HepG2 (cell line): ENCODE measurements around the gene PTCD1. TPM values are rescaled to one million over a fixed set of nuclear protein-coding genes. Genes with fewer than 3 reads are reported as not detected.

ENCODE experiments used
- ATAC-seq: fragments of 200-7000 bp; cut with Tn5 transposase; 3 replicates; pipeline ENCODE4 v1.9.1; 2020; ENCODE audit warnings: mild to moderate bottlenecking, moderate library complexity
- BruUV-seq: library from RNA; stranded (reverse); fragments of 400-500 nt; replicated peaks from 2 replicates; lab custom pipeline; 2021; lab: Mats Ljungman, UMichigan
- CTCF ChIA-PET: fragments of 300-600 bp; formaldehyde crosslinking; extraction: SDS; loops from one replicate; lab custom pipeline; 2021; ENCODE audit warnings: low total read pairs, inconsistent platforms, low intra/inter-chr PET ratio; lab: Yijun Ruan, JAX
- POLR2A ChIA-PET: fragments of 350-600 bp; sonication (Branson Sonifier 250); formaldehyde crosslinking; loops from one replicate; lab custom pipeline; 2020; ENCODE audit warnings: antibody characterized with exemption, inconsistent platforms; lab: Yijun Ruan, JAX
- DNase-seq: peaks from one replicate; pipeline ENCODE4 v3.0.0-alpha.2; 2015; ENCODE audit warnings: low spot score
- FAIRE-seq: peaks from 3 replicates; lab custom pipeline; 2011; peaks lifted over from hg19 to GRCh38; lab: Jason Lieb, UNC
- H2AFZ ChIP-seq: one replicate; pipeline ENCODE4 v1.6.1; 2011; ENCODE audit warnings: low read length, inconsistent platforms
- H3K27ac ChIP-seq: fragments of 300-600 bp; 3 replicates; pipeline ENCODE4 v1.8.0; 2011; ENCODE audit warnings: mixed run types, mild to moderate bottlenecking, mixed read lengths, low read length, inconsistent platforms; ENCODE audit not compliant: insufficient read depth; ENCODE audit errors: extremely low read length
- H3K27me3 ChIP-seq, 2 experiments: fragments of 200-600 bp in 1 of 2; 2 replicates in 1 of 2; 3 replicates in 1 of 2; pipeline versions ENCODE4 v1.6.0 to v1.8.0; 2011; ENCODE audit warnings: low read length in 2 of 2, mild to moderate bottlenecking in 2 of 2, moderate library complexity in 2 of 2, inconsistent platforms in 1 of 2; ENCODE audit not compliant: insufficient read depth in 2 of 2, control insufficient read depth in 1 of 2
- H3K36me3 ChIP-seq, 2 experiments: fragments of 200-600 bp in 1 of 2; replicated peaks in 1 of 2; 2 replicates in 1 of 2; 3 replicates in 1 of 2; pipeline versions ENCODE4 v1.5.1 to v1.8.0; 2011; ENCODE audit warnings: low read length in 2 of 2, inconsistent platforms in 1 of 2; ENCODE audit not compliant: insufficient read depth in 2 of 2, control insufficient read depth in 1 of 2
- H3K4me1 ChIP-seq: 2 replicates; pipeline ENCODE4 v1.5.1; 2012; ENCODE audit warnings: low read length, inconsistent platforms; ENCODE audit not compliant: insufficient read depth
- H3K4me2 ChIP-seq: 2 replicates; pipeline ENCODE4 v1.6.0; 2011; ENCODE audit warnings: low read depth, low read length, inconsistent platforms
- H3K4me3 ChIP-seq, 3 experiments: fragments of 200-600 bp in 1 of 3; sonication (generic), shearing (Covaris generic) in 1 of 3; replicated peaks in 1 of 3; 2 replicates each; pipeline ENCODE4 v1.5.1; 2011 to 2016; ENCODE audit warnings: low read length in 3 of 3, inconsistent platforms in 2 of 3, low read depth in 2 of 3, mild to moderate bottlenecking in 2 of 3, control low read depth in 1 of 3, mixed read lengths in 1 of 3; ENCODE audit not compliant: insufficient read depth in 1 of 3
- H3K79me2 ChIP-seq: one replicate; pipeline ENCODE4 v1.6.1; 2011; ENCODE audit warnings: low read length, inconsistent platforms; ENCODE audit not compliant: insufficient read depth
- H3K9ac ChIP-seq: 2 replicates; pipeline ENCODE4 v1.6.0; 2011; ENCODE audit warnings: mild to moderate bottlenecking, low read depth, low read length, inconsistent platforms; ENCODE audit not compliant: insufficient read depth
- H3K9me3 ChIP-seq: 2 replicates; pipeline ENCODE4 v1.5.1; 2012; ENCODE audit warnings: mild to moderate bottlenecking, low read length
- H4K20me1 ChIP-seq: 2 replicates; pipeline ENCODE4 v1.6.0; 2011; ENCODE audit warnings: inconsistent platforms, mild to moderate bottlenecking, low read length, moderate library complexity; ENCODE audit not compliant: insufficient read depth
- ADNP ChIP-seq: sonication (generic); formaldehyde crosslinking; IDR thresholded peaks from 2 replicates; pipeline ENCODE4 v1.4.0; 2020; ENCODE audit warnings: missing genetic modification reagents
- GTF2F1 ChIP-seq: fragments of 150-350 bp; IDR thresholded peaks from 2 replicates; pipeline ENCODE4 v1.6.1; 2014; ENCODE audit warnings: low read length
- JUND ChIP-seq: sonication (generic); formaldehyde crosslinking; IDR thresholded peaks from 2 replicates; pipeline ENCODE4 v1.8.0; 2022; ENCODE audit warnings: mild to moderate bottlenecking, missing genetic modification reagents
- KLF11 ChIP-seq: IDR thresholded peaks from 2 replicates; pipeline ENCODE4 v1.6.1; 2016; ENCODE audit warnings: missing compliant biosample characterization
- NFIC ChIP-seq: IDR thresholded peaks from 2 replicates; pipeline ENCODE4 v1.6.1; 2012; ENCODE audit warnings: mild to moderate bottlenecking, low read length, inconsistent platforms
- NFKB2 ChIP-seq: sonication (generic); formaldehyde crosslinking; IDR thresholded peaks from 2 replicates; pipeline ENCODE4 v1.4.0; 2020; ENCODE audit warnings: missing genetic modification reagents, borderline replicate concordance
- RFX3 ChIP-seq: IDR thresholded peaks from 2 replicates; pipeline ENCODE4 v1.6.1; 2016; ENCODE audit warnings: missing biosample characterization, missing genetic modification reagents
- SOX6 ChIP-seq, 2 experiments: fragments of 450-650 bp in 1 of 2; sonication (generic) in 1 of 2; formaldehyde crosslinking in 1 of 2; IDR thresholded peaks; 2 replicates each; pipeline versions ENCODE4 v1.4.0 to v1.6.1; 2017 to 2020; ENCODE audit warnings: antibody characterized with exemption in 1 of 2, mild to moderate bottlenecking in 1 of 2, missing genetic modification reagents in 1 of 2
- TCF7L2 ChIP-seq: IDR thresholded peaks from 2 replicates; pipeline ENCODE4 v1.6.1; 2011; ENCODE audit warnings: mild to moderate bottlenecking, low read depth, low read length, moderate library complexity
- THAP11 ChIP-seq: IDR thresholded peaks from 2 replicates; pipeline ENCODE4 v1.6.1; 2016; ENCODE audit warnings: missing biosample characterization, missing genetic modification reagents
- YEATS2 ChIP-seq: sonication (generic); formaldehyde crosslinking; IDR thresholded peaks from 2 replicates; pipeline ENCODE4 v1.4.0; 2020; ENCODE audit warnings: missing genetic modification reagents, borderline replicate concordance
- WGBS: methylation state at CpG from one replicate; pipeline ENCODE4 v1.1.6; 2017; ENCODE audit warnings: low lambda C conversion rate; 5-methylcytosine and 5-hydroxymethylcytosine counted together
- in situ Hi-C: cut with HindIII; loops from 2 replicates; pipeline ENCODE4 v1.10.0; 2017; ENCODE audit warnings: low pct_unique_long_range_greater_than_20kb; ENCODE audit not compliant: extremely low pct_ligation_motif_present
- intact Hi-C: fragments of 100-400 bp; cut with micrococcal nuclease; formaldehyde crosslinking; loops from one replicate; pipeline ENCODE4 v1.10.0; 2022; ENCODE audit not compliant: unreplicated experiment
- polyA plus RNA-seq, 8 experiments: library from polyadenylated mRNA; depleted of rRNA in 3 of 8; stranded (reverse) in 7 of 8; unstranded in 1 of 8; fragments of >200 nt; fragmentation: Illumina TruSeq in 4 of 8; extraction: Trizol in 4 of 8; gene quantifications; 2 replicates each; pipeline versions ENCODE4 v1.2.1 to v1.2.3, GENCODE V29; 2011 to 2016; ENCODE audit warnings: low read depth in 4 of 8, missing spikeins in 1 of 8, mixed read lengths in 1 of 8; ENCODE audit not compliant: insufficient read depth in 1 of 8
- total RNA-seq, 5 experiments: library from RNA; depleted of rRNA; stranded (reverse); fragments of >200 nt; fragmentation: Illumina TruSeq; extraction: Trizol; gene quantifications; 2 replicates each; pipeline ENCODE4 v1.2.3, GENCODE V29; 2016; ENCODE audit warnings: low read depth in 1 of 5
- TF ChIP-seq, protein P1 (sequence below): sonication (generic); formaldehyde crosslinking; IDR thresholded peaks from 2 replicates; pipeline ENCODE4 v1.4.0; 2020; ENCODE audit warnings: missing genetic modification reagents
- TF ChIP-seq, protein P2 (sequence below): sonication (generic); formaldehyde crosslinking; IDR thresholded peaks from 2 replicates; pipeline ENCODE4 v1.8.0; 2022; ENCODE audit warnings: mild to moderate bottlenecking, missing genetic modification reagents; ENCODE audit not compliant: insufficient replicate concordance
- TF ChIP-seq, protein P3 (sequence below): sonication (generic); formaldehyde crosslinking; IDR thresholded peaks from 2 replicates; pipeline ENCODE4 v1.5.1; 2020; ENCODE audit warnings: missing genetic modification reagents, mild to moderate bottlenecking, borderline replicate concordance
- TF ChIP-seq, protein P4 (sequence below): sonication (generic); formaldehyde crosslinking; IDR thresholded peaks from 2 replicates; pipeline ENCODE4 v1.8.0; 2022; ENCODE audit warnings: missing genetic modification reagents, mild to moderate bottlenecking, inconsistent platforms, borderline replicate concordance
- TF ChIP-seq, protein P5 (sequence below): sonication (generic); formaldehyde crosslinking; IDR thresholded peaks from 2 replicates; pipeline ENCODE4; 2020; ENCODE audit warnings: missing genetic modification reagents, mild to moderate bottlenecking, borderline replicate concordance

The PTCD1 gene
- total and polyA plus RNA-seq, 2 of the 13 experiments (the other 11 are each of a cell fraction or from before 2014, with no cell fraction given): 3.0 to 8.4 TPM

DNA sequence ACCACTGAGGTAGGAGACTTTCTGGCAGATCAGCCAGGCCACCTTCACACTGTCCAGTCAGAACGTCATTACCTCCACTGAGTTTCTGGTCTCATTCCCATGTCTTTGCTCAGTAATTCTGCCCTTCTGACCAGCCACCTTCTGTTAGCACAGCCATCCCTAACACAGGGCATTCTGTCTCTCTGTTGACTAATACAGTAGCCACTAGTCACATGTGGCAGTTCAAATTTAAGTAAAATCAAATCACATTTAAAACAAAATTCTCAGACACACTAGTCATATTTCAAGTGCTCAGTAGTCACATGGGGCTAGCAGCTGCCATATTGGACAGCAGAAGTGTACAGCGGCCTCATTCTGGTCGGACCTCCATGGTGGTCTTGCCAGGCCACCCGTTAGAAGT, 7.5 kb upstream of the PTCD1 start:
- H3K4me2 ChIP-seq: no peak overlapping the region
- no peak for FAIRE-seq
- TF ChIP-seq, protein P1, sequence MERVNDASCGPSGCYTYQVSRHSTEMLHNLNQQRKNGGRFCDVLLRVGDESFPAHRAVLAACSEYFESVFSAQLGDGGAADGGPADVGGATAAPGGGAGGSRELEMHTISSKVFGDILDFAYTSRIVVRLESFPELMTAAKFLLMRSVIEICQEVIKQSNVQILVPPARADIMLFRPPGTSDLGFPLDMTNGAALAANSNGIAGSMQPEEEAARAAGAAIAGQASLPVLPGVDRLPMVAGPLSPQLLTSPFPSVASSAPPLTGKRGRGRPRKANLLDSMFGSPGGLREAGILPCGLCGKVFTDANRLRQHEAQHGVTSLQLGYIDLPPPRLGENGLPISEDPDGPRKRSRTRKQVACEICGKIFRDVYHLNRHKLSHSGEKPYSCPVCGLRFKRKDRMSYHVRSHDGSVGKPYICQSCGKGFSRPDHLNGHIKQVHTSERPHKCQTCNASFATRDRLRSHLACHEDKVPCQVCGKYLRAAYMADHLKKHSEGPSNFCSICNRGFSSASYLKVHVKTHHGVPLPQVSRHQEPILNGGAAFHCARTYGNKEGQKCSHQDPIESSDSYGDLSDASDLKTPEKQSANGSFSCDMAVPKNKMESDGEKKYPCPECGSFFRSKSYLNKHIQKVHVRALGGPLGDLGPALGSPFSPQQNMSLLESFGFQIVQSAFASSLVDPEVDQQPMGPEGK (CRISPR knock-in tag): no peak
- no peak for TF ChIP-seq NFKB2 (CRISPR knock-in tag)
- TF ChIP-seq YEATS2 (CRISPR knock-in tag): no peak
- TF ChIP-seq, protein P2, sequence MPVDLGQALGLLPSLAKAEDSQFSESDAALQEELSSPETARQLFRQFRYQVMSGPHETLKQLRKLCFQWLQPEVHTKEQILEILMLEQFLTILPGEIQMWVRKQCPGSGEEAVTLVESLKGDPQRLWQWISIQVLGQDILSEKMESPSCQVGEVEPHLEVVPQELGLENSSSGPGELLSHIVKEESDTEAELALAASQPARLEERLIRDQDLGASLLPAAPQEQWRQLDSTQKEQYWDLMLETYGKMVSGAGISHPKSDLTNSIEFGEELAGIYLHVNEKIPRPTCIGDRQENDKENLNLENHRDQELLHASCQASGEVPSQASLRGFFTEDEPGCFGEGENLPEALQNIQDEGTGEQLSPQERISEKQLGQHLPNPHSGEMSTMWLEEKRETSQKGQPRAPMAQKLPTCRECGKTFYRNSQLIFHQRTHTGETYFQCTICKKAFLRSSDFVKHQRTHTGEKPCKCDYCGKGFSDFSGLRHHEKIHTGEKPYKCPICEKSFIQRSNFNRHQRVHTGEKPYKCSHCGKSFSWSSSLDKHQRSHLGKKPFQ (CRISPR knock-in tag): no peak
- TF ChIP-seq SOX6 (IDR thresholded peaks at IDR 0.05): no peak
- no peak for TF ChIP-seq SOX6 (CRISPR knock-in tag; IDR thresholded peaks at IDR 0.05)
- no peak for TF ChIP-seq KLF11
- TF ChIP-seq JUND (CRISPR knock-in tag): no peak
- TF ChIP-seq, protein P3, sequence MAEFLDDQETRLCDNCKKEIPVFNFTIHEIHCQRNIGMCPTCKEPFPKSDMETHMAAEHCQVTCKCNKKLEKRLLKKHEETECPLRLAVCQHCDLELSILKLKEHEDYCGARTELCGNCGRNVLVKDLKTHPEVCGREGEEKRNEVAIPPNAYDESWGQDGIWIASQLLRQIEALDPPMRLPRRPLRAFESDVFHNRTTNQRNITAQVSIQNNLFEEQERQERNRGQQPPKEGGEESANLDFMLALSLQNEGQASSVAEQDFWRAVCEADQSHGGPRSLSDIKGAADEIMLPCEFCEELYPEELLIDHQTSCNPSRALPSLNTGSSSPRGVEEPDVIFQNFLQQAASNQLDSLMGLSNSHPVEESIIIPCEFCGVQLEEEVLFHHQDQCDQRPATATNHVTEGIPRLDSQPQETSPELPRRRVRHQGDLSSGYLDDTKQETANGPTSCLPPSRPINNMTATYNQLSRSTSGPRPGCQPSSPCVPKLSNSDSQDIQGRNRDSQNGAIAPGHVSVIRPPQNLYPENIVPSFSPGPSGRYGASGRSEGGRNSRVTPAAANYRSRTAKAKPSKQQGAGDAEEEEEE: no peak
- no peak for TF ChIP-seq NFIC
- TF ChIP-seq TCF7L2: no peak
- TF ChIP-seq, protein P4, sequence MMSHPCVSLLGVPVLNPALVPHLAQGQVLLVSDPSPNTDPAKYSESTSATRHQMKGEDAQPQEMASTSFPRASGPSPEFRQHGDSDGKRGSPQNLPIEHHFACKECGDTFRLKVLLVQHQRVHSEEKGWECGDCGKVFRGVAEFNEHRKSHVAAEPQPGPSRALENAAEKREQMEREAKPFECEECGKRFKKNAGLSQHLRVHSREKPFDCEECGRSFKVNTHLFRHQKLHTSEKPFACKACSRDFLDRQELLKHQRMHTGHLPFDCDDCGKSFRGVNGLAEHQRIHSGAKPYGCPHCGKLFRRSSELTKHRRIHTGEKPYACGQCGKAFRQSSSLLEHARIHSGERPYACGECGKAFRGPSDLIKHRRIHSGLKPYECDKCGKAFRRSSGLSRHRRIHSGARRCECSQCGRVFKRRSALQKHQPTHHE: no peak
- no peak for TF ChIP-seq RFX3 (CRISPR knock-in tag)
- TF ChIP-seq GTF2F1: no peak
- TF ChIP-seq THAP11: no peak
- TF ChIP-seq, protein P5, sequence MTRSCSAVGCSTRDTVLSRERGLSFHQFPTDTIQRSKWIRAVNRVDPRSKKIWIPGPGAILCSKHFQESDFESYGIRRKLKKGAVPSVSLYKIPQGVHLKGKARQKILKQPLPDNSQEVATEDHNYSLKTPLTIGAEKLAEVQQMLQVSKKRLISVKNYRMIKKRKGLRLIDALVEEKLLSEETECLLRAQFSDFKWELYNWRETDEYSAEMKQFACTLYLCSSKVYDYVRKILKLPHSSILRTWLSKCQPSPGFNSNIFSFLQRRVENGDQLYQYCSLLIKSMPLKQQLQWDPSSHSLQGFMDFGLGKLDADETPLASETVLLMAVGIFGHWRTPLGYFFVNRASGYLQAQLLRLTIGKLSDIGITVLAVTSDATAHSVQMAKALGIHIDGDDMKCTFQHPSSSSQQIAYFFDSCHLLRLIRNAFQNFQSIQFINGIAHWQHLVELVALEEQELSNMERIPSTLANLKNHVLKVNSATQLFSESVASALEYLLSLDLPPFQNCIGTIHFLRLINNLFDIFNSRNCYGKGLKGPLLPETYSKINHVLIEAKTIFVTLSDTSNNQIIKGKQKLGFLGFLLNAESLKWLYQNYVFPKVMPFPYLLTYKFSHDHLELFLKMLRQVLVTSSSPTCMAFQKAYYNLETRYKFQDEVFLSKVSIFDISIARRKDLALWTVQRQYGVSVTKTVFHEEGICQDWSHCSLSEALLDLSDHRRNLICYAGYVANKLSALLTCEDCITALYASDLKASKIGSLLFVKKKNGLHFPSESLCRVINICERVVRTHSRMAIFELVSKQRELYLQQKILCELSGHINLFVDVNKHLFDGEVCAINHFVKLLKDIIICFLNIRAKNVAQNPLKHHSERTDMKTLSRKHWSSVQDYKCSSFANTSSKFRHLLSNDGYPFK: no peak
- no peak for TF ChIP-seq ADNP (CRISPR knock-in tag)

More for the DNA sequence above, 7.5 kb upstream of the PTCD1 start:
- BruUV-seq: no TSS peak
- Histone ChIP-seq H3K27ac (no peak overlapping the region), H3K4me3 (no peak overlapping the region), H3K36me3 (peaks cover 27 to 74% of the 10 kb centered on the region in 2 experiments), H3K79me2 (peaks cover 3% of the 10 kb centered on the region), H3K9ac (no peak overlapping the region), H3K4me1 (no peaks in the 10 kb centered on the region), H3K27me3 (no peaks in the 10 kb centered on the region), H2AFZ (no peak overlapping the region), H3K9me3 (no peaks in the 10 kb centered on the region), H4K20me1 (peaks cover 2% of the 10 kb centered on the region; the same call in 1 of the 2 replicates)
- WGBS: 100% methylated on average over 4 of the region's 4 CpGs
- no peak for DNase-seq
- in situ Hi-C loops (no loop called here), intact Hi-C loops (no loop called here)
- ATAC-seq: no peak
- ChIA-PET CTCF (no interaction called here), POLR2A (no interaction called here)
